Panc1 (cell line): ENCODE data around the gene ARFIP1. TPM values are rescaled to one million over a fixed set of nuclear protein-coding genes. Genes with fewer than 3 reads are reported as not detected.
A peak's percentile ranks its signal among the peaks of the same experiment; 100 is the strongest.

Experiments used
- ATAC-seq: fragments of 200-7000 bp; cut with Tn5 transposase; 2 replicates; pipeline ENCODE4 v1.9.1; 2020; ENCODE audit warnings: mild to moderate bottlenecking, moderate library complexity
- Bru-seq: library from RNA; stranded (reverse); fragments of 400-500 nt; gene quantifications from one replicate; lab custom pipeline; 2021; lab: Mats Ljungman, UMichigan
- BruChase-seq, 2 experiments: library from RNA; stranded (reverse); fragments of 400-500 nt; gene quantifications; one replicate each; lab custom pipeline; 2021; lab: Mats Ljungman, UMichigan
- BruUV-seq: library from RNA; stranded (reverse); fragments of 400-500 nt; replicated peaks from 2 replicates; lab custom pipeline; 2021; lab: Mats Ljungman, UMichigan
- CTCF ChIA-PET: fragments of 300-600 bp; sonication (Branson Sonifier 250); formaldehyde crosslinking; loops from one replicate; lab custom pipeline; 2022; ENCODE audit warnings: antibody characterized with exemption; lab: Charles Lee
- POLR2A ChIA-PET: fragments of 300-600 bp; sonication (Branson Sonifier 250); formaldehyde crosslinking; loops from one replicate; lab custom pipeline; 2022; ENCODE audit warnings: antibody characterized with exemption; lab: Charles Lee
- DNase-seq: peaks from one replicate; pipeline ENCODE4 v3.0.0-alpha.2; 2010; ENCODE audit warnings: low read depth, low spot score
- H3K27ac ChIP-seq: 2 replicates; pipeline ENCODE4 v1.5.1; 2011; ENCODE audit warnings: mild to moderate bottlenecking, low read length, inconsistent platforms
- H3K27me3 ChIP-seq: fragments of 200-500 bp; sonication (Bioruptor generic); 2 replicates; pipeline ENCODE4 v1.6.0; 2014; ENCODE audit warnings: low read length, inconsistent platforms; ENCODE audit not compliant: control insufficient read depth, insufficient read depth
- H3K36me3 ChIP-seq: fragments of 200-500 bp; sonication (Bioruptor generic); 2 replicates; pipeline ENCODE4 v1.5.1; 2014; ENCODE audit warnings: inconsistent platforms, mild to moderate bottlenecking, low read length, moderate library complexity; ENCODE audit not compliant: control insufficient read depth, insufficient read depth
- H3K4me1 ChIP-seq: 2 replicates; pipeline ENCODE4 v1.5.1; 2011; ENCODE audit warnings: inconsistent platforms, mild to moderate bottlenecking, low read length, moderate library complexity; ENCODE audit not compliant: control insufficient read depth, insufficient read depth
- H3K4me3 ChIP-seq, 2 experiments: 2 replicates each; pipeline ENCODE4 v1.5.1; 2011 to 2012; ENCODE audit warnings: low read depth in 2 of 2, low read length in 2 of 2, mild to moderate bottlenecking in 2 of 2, inconsistent platforms in 1 of 2, moderate library complexity in 1 of 2
- H3K9me3 ChIP-seq: fragments of 200-500 bp; sonication (Bioruptor generic); 2 replicates; pipeline ENCODE4 v1.5.1; 2014; ENCODE audit warnings: low read depth, mild to moderate bottlenecking, inconsistent platforms, low read length, moderate library complexity; ENCODE audit not compliant: control insufficient read depth, insufficient read depth
- CTCF ChIP-seq: fragments of 450-650 bp; IDR thresholded peaks from 2 replicates; pipeline ENCODE4 v1.5.1; 2017; ENCODE audit warnings: mild to moderate bottlenecking
- POLR2AphosphoS5 ChIP-seq: IDR thresholded peaks from 2 replicates; pipeline ENCODE4 v1.6.1; 2012; ENCODE audit warnings: mild to moderate bottlenecking, low read depth, low read length, moderate library complexity
- SIN3A ChIP-seq: IDR thresholded peaks from 2 replicates; pipeline ENCODE4 v1.6.1; 2012; ENCODE audit warnings: low read depth, mild to moderate bottlenecking, low read length, moderate library complexity, borderline replicate concordance; ENCODE audit not compliant: insufficient read depth
- TCF7L2 ChIP-seq: IDR thresholded peaks from 2 replicates; pipeline ENCODE4 v1.6.1; 2011; ENCODE audit warnings: mild to moderate bottlenecking, low read depth, low read length, inconsistent platforms
- in situ Hi-C: cut with HindIII; loops from 2 replicates; pipeline ENCODE4 v1.10.0; 2016; ENCODE audit warnings: low sequenced_read_pairs, low pct_unique_long_range_greater_than_20kb
- intact Hi-C: fragments of 100-400 bp; cut with micrococcal nuclease; formaldehyde crosslinking; loops from one replicate; pipeline ENCODE4 v1.10.0; 2022; ENCODE audit not compliant: unreplicated experiment
- long read RNA-seq: library from polyadenylated mRNA; unstranded; transcript quantifications from one replicate; pipeline ENCODE4 v2.0.0, GENCODE V29; 2021; ENCODE audit not compliant: unreplicated experiment
- polyA plus RNA-seq: library from polyadenylated mRNA; unstranded; fragments of >200 nt; gene quantifications from one replicate; pipeline ENCODE4 v1.2.1, GENCODE V29; 2012; ENCODE audit warnings: missing spikeins; ENCODE audit not compliant: insufficient read length
- total RNA-seq: library from RNA; stranded (reverse); gene quantifications from one replicate; pipeline ENCODE4 v1.2.1, GENCODE V29; 2021; ENCODE audit not compliant: unreplicated experiment
- TF ChIP-seq, protein P1 (sequence below), 2 experiments: IDR thresholded peaks; 2 replicates each; pipeline ENCODE4 v1.6.1; 2011 to 2012; ENCODE audit warnings: low read depth in 2 of 2, control low read depth in 1 of 2, low read length in 1 of 2, mild to moderate bottlenecking in 1 of 2, moderate library complexity in 1 of 2; ENCODE audit not compliant: insufficient read depth in 1 of 2

ARFIP1 gene, protein sequence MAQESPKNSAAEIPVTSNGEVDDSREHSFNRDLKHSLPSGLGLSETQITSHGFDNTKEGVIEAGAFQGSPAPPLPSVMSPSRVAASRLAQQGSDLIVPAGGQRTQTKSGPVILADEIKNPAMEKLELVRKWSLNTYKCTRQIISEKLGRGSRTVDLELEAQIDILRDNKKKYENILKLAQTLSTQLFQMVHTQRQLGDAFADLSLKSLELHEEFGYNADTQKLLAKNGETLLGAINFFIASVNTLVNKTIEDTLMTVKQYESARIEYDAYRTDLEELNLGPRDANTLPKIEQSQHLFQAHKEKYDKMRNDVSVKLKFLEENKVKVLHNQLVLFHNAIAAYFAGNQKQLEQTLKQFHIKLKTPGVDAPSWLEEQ
- total RNA-seq (22.2 TPM), Bru-seq, nascent RNA (percentile 71 among the genes with signal in this experiment), BruChase-seq, experiment 1, labeled RNA remaining after a 2-hour chase (percentile 66 among the genes with signal in this experiment), BruChase-seq, experiment 2, labeled RNA remaining after a 6-hour chase (percentile 68 among the genes with signal in this experiment)
- 10.6 TPM for polyA plus RNA-seq
- long read RNA-seq, transcript ARFIP1-205 (9 exons, 3,424 nt): major isoform, 7 of 28 reads
- long read RNA-seq, transcript ARFIP1-202 (8 exons, 1,302 nt): minor isoform, 6 of 28 reads
- long read RNA-seq, partial matches to known transcripts: 5 of 28 reads
- long read RNA-seq, other reads (novel, unspliced or antisense): 5 of 28 reads

DNA sequence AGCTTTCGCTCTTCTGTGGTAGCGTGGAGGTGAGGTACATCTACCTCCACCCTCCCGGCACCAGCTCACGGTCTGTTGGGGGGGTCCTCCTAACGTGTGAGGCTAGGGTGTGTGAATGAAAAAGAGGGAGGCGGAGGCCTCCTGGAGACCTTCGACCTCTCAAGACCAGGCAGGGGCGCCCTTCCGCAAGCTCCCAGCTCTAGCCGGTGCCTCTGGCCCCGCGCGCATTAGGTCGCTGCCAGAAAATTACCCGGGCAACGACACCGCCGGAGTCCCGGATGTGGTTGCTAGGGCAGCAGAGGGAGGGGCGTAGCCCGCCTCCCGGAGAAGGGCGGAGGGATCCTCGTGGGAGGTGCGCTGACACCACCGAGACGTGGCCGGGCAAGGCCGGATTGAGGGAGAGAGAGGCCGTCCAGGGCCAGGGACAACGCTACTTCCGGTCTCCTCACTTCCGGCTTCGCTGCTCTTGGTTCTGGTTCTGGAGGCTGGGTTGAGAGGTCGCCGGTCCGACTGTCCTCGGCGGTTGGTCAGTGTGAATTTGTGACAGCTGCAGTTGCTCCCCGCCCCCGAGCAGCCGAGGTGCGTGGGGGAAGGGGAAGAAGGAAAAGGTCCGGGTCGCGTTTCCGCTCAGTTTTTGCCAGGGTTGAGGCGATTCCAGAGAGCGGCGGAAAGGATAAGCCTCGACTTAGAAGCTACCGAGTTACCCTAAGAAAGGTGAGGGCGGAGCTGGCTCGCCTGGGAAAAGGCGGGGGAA, at the start of gene ARFIP1, which contains the start of gene TIGD4:
Gene ARFIP1, plus strand, starts transcription at position 442 of the 754 bp plus-strand sequence. CDS start 49,680 bp downstream, outside the sequence.
Gene TIGD4, minus strand, starts transcription at position 218 of the 754 bp plus-strand sequence. CDS start 8,726 bp downstream, outside the sequence.
- Histone ChIP-seq H3K27me3 (no peaks in the 10 kb centered on the region), H3K9me3 (no peaks in the 10 kb centered on the region), H3K36me3 (peaks cover 3% of the 10 kb centered on the region; the same call in 1 of the 2 replicates), H3K4me3 (peak within 1 kb of the TSS; percentile 88 to 94), H3K4me1 (peaks cover 5% of the 10 kb centered on the region), H3K27ac (peak within 1 kb of the TSS; percentile 86)
- TF ChIP-seq, protein P1, sequence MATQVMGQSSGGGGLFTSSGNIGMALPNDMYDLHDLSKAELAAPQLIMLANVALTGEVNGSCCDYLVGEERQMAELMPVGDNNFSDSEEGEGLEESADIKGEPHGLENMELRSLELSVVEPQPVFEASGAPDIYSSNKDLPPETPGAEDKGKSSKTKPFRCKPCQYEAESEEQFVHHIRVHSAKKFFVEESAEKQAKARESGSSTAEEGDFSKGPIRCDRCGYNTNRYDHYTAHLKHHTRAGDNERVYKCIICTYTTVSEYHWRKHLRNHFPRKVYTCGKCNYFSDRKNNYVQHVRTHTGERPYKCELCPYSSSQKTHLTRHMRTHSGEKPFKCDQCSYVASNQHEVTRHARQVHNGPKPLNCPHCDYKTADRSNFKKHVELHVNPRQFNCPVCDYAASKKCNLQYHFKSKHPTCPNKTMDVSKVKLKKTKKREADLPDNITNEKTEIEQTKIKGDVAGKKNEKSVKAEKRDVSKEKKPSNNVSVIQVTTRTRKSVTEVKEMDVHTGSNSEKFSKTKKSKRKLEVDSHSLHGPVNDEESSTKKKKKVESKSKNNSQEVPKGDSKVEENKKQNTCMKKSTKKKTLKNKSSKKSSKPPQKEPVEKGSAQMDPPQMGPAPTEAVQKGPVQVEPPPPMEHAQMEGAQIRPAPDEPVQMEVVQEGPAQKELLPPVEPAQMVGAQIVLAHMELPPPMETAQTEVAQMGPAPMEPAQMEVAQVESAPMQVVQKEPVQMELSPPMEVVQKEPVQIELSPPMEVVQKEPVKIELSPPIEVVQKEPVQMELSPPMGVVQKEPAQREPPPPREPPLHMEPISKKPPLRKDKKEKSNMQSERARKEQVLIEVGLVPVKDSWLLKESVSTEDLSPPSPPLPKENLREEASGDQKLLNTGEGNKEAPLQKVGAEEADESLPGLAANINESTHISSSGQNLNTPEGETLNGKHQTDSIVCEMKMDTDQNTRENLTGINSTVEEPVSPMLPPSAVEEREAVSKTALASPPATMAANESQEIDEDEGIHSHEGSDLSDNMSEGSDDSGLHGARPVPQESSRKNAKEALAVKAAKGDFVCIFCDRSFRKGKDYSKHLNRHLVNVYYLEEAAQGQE (IDR thresholded peaks at IDR 0.05; ENCODE audit: insufficient read depth in 1 of 2, low read depth in 2 of 2, low read length in 1 of 2): no peak
- TF ChIP-seq CTCF (peak; percentile 42), SIN3A (0 out of 2 replicates have a peak, but pooled peaks have one; percentile 63), POLR2AphosphoS5 (peak; percentile 79), TCF7L2 (no peak)
- BruUV-seq: no TSS peak
- ATAC-seq (peak; percentile 99), DNase-seq (peak; percentile 86)
- ChIA-PET POLR2A (interaction anchor here (0.7 kb wide), 1 partner anchor 16 kb away, joined by 5 read pairs; no protein-coding TSS in a partner anchor), CTCF (interaction anchor here (0.5 kb wide), 1 partner anchor 1176 kb away, joined by 3 read pairs; no protein-coding TSS in a partner anchor)
- intact Hi-C loops (no loop called here), in situ Hi-C loops (no loop called here)

DNA sequence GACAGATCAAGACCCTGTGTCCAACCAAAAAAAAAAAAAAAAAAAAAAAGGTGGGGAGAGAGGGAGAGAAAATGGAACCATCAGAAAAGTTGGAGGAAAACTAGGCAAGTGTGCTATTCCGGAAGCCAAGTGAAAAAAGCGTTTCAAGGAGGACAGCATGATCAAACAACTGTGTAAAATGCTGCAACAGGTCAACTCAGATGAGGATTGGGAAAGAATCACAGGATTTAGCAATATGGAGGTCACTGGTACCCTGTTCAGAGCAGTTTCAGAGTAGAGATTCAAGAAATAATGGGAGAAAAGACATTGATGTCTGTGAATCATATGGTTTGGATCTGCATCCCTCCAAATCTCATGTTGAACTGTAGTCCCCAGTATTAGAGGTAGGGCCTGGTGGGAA, 47.8 kb upstream of the ARFIP1 start:
- H3K4me1 ChIP-seq: no peaks in the 10 kb centered on the region
- ChIA-PET POLR2A (no interaction called here), CTCF (no interaction called here)
- TF ChIP-seq SIN3A (no peak), CTCF (no peak), TCF7L2 (no peak)
- ATAC-seq (no peak), DNase-seq (no peak)
- peaks cover 4% of the 10 kb centered on the region; the same call in 1 of the 2 replicates for H3K27me3 ChIP-seq
- no peaks in the 10 kb centered on the region for H3K9me3 ChIP-seq
- no peak overlapping the region for H3K27ac ChIP-seq
- intact Hi-C loops: no loop called here
- H3K36me3 ChIP-seq: no peaks in the 10 kb centered on the region
- no peak overlapping the region for H3K4me3 ChIP-seq
- no TSS peak for BruUV-seq
- in situ Hi-C loops: no loop called here
